Calu3 (cell line): Measurements from ENCODE around the gene NUP93. TPM values are rescaled to one million over a fixed set of nuclear protein-coding genes. Genes with fewer than 3 reads are reported as not detected.
A peak's percentile ranks its signal among the peaks of the same experiment; 100 is the strongest.
"Not testable (repeated sequence)": the region's sequence is repeated elsewhere in the genome, so short reads cannot be mapped to it uniquely, and the experiment has no call there.

Source experiments
- BruUV-seq: library from RNA; stranded (reverse); fragments of 400-500 nt; replicated peaks from 2 replicates; lab custom pipeline; 2021; lab: Mats Ljungman, UMichigan
- CTCF ChIA-PET: fragments of 300-600 bp; sonication (Branson Sonifier 250); formaldehyde crosslinking; loops from one replicate; lab custom pipeline; 2022; ENCODE audit warnings: antibody characterized with exemption; lab: Charles Lee
- DNase-seq: peaks from one replicate; pipeline ENCODE4 v3.0.0; 2022
- H3K27ac Mint-ChIP-seq: one replicate; pipeline ENCODE4 v1.8.0; 2022; ENCODE audit warnings: mixed read lengths; ENCODE audit not compliant: unreplicated experiment
- H3K27me3 Mint-ChIP-seq: one replicate; pipeline ENCODE4 v1.8.0; 2022; ENCODE audit warnings: mixed read lengths; ENCODE audit not compliant: unreplicated experiment
- H3K36me3 Mint-ChIP-seq: one replicate; pipeline ENCODE4 v1.8.0; 2022; ENCODE audit warnings: mild to moderate bottlenecking, moderate library complexity, mixed read lengths; ENCODE audit not compliant: insufficient read depth, unreplicated experiment
- H3K4me1 Mint-ChIP-seq: one replicate; pipeline ENCODE4 v1.8.0; 2022; ENCODE audit warnings: mild to moderate bottlenecking, low read depth, mixed read lengths; ENCODE audit not compliant: unreplicated experiment
- H3K4me3 Mint-ChIP-seq: one replicate; pipeline ENCODE4 v1.8.0; 2022; ENCODE audit warnings: mild to moderate bottlenecking, low read depth, moderate library complexity, mixed read lengths; ENCODE audit not compliant: unreplicated experiment
- H3K9me3 Mint-ChIP-seq: one replicate; pipeline ENCODE4 v1.8.0; 2022; ENCODE audit warnings: low read depth, mixed read lengths; ENCODE audit not compliant: unreplicated experiment
- intact Hi-C: fragments of 100-400 bp; cut with micrococcal nuclease; formaldehyde crosslinking; loops from one replicate; pipeline ENCODE4 v1.10.0; 2022; ENCODE audit not compliant: unreplicated experiment
- total RNA-seq: library from RNA; stranded (reverse); gene quantifications from 2 replicates; pipeline ENCODE4 v1.2.3, GENCODE V29; 2022
- TF ChIP-seq, protein P1 (sequence below): fragments of 200-600 bp; IDR thresholded peaks from one replicate; pipeline ENCODE4 v1.8.0; 2022; ENCODE audit warnings: antibody characterized with exemption; ENCODE audit not compliant: unreplicated experiment

The NUP93 gene
- total RNA-seq, 1 experiment from 2014 or later, result 120 TPM

DNA sequence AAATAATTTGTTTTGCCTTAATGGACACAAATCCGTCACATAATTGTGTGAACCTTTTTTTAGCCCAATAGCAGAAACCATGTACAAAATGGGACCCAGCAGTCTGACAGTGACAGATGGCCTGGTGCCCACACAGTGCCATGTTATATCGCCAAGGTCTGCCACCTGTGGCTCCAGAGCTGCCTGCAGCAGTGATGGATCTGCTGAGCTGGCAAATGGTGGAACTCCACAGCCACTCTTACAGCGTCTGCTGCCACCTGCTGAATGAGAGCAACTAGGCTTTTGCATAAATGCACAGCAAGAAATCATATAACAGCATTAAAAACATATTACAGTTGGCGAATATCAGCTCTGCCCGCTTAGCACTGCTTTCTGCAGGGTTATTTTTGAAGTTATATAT, 59.4 kb downstream of the NUP93 start:
- Mint-ChIP-seq H3K36me3 (no peaks in the 10 kb centered on the region), H3K4me3 (no peak overlapping the region), H3K4me1 (peaks cover 11% of the 10 kb centered on the region), H3K9me3 (no peaks in the 10 kb centered on the region), H3K27me3 (no peaks in the 10 kb centered on the region), H3K27ac (no peak overlapping the region)
- peak; percentile 59 for DNase-seq
- intact Hi-C loops, result loop anchor here (10.0 kb wide), 1 partner anchor 275 kb away; no protein-coding TSS in a partner anchor
- TF ChIP-seq, protein P1, sequence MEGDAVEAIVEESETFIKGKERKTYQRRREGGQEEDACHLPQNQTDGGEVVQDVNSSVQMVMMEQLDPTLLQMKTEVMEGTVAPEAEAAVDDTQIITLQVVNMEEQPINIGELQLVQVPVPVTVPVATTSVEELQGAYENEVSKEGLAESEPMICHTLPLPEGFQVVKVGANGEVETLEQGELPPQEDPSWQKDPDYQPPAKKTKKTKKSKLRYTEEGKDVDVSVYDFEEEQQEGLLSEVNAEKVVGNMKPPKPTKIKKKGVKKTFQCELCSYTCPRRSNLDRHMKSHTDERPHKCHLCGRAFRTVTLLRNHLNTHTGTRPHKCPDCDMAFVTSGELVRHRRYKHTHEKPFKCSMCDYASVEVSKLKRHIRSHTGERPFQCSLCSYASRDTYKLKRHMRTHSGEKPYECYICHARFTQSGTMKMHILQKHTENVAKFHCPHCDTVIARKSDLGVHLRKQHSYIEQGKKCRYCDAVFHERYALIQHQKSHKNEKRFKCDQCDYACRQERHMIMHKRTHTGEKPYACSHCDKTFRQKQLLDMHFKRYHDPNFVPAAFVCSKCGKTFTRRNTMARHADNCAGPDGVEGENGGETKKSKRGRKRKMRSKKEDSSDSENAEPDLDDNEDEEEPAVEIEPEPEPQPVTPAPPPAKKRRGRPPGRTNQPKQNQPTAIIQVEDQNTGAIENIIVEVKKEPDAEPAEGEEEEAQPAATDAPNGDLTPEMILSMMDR, result no peak
- no TSS peak for BruUV-seq
- CTCF ChIA-PET, result interaction anchor here (1.1 kb wide), 1 partner anchor 87 kb away, joined by 5 read pairs; no protein-coding TSS in a partner anchor

DNA sequence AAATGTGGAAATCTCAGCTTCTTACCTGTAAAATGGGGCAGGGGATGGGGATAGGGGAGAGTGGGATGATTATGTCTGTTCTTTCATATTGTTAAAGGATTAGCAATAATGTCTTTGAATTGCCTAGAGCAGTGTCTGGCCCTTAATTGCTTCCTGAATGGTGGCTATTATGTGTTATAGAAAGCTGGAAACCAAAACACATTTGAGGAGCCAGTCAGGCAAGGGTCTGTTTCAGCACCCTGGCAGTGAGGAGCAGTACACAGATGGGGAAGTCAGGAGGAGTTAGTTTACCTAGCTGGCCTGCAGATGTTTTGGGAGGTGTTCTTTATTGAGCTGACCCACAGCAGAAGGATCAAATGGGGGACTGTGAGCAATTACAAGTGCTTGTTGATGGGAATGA, 63.0 kb downstream of the NUP93 start:
- Mint-ChIP-seq H3K4me1 (peaks cover 11% of the 10 kb centered on the region), H3K9me3 (no peaks in the 10 kb centered on the region), H3K27me3 (no peaks in the 10 kb centered on the region), H3K4me3 (no peak overlapping the region), H3K36me3 (no peaks in the 10 kb centered on the region), H3K27ac (no peak overlapping the region)
- CTCF ChIA-PET, result interaction anchor here (0.6 to 1.1 kb wide), 4 partner anchors 28 to 198 kb away, joined by 3 to 7 read pairs (median 4); no protein-coding TSS in a partner anchor
- BruUV-seq, result no TSS peak
- intact Hi-C loops, result no loop called here
- no peak for DNase-seq
- TF ChIP-seq, protein P1, result no peak

DNA sequence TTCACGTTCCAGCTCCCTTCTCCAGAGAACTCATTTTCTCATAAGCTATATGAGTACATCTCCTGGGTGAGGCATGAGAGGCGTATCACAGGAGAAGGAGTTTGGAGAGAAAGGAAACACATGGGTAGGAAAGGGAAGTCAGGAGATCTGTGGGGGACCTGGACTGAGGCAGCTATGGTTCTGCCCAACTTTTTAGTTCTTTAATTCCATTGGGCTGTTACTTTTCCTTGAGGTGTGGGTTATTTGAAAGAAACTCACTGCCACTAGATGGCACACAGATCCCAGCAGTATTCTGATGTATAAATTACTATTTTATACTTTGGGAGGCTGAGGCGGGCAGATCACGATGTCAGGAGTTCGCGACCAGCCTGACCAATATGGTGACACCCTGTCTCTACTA, 63.6 kb downstream of the NUP93 start:
- TF ChIP-seq, protein P1, result no peak
- H3K4me1 Mint-ChIP-seq, result peaks cover 11% of the 10 kb centered on the region
- CTCF ChIA-PET, result interaction anchor here (0.7 to 1.1 kb wide), 3 partner anchors 28 to 92 kb away, joined by 3 to 7 read pairs (median 5); no protein-coding TSS in a partner anchor
- H3K27ac Mint-ChIP-seq, result no peak overlapping the region
- H3K9me3 Mint-ChIP-seq, result no peaks in the 10 kb centered on the region
- DNase-seq, result no peak
- intact Hi-C loops, result no loop called here
- H3K36me3 Mint-ChIP-seq, result no peaks in the 10 kb centered on the region
- no peaks in the 10 kb centered on the region for H3K27me3 Mint-ChIP-seq
- no peak overlapping the region for H3K4me3 Mint-ChIP-seq
- BruUV-seq, result no TSS peak

DNA sequence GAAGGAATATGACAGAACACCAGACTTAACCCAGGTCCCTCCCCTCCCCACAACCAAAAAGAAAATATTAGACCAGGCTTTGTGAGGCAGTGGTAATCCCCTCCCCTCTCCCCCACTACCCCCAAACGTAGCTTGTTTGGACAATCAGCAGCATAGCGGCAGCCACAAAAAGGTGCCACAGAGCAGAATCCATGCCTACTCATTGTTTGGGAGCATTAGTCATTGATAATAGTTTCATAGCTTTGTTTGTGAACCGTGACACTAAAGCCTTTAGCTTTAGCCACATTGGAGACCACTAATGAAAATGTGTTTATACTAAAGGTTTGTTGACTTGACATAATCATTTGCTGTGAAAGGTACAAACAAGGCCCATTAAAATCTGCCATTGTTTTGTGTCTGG, 65.1 kb downstream of the NUP93 start:
- H3K4me1 Mint-ChIP-seq, result peaks cover 11% of the 10 kb centered on the region

DNA sequence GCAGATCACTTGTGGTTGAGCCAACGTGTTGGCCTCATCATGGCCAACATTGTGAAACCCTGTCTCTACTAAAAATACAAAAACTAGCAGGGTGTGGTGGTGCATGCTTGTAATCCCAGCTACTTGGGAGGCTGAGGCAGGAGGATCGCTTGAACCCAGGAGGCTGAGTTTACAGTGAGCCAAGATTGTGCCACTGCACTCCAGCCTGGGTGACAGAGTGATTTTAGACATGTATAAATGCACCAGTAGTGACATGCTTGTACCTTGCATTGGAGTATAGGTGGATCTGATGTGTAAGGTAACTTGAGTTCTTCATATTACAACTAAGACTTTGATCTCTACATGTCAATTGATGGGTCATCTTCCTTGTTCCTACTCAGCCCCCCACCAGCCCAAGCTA, 67.1 kb downstream of the NUP93 start:
- DNase-seq, H3K9me3 Mint-ChIP-seq, H3K27ac Mint-ChIP-seq, CTCF ChIA-PET, intact Hi-C loops, H3K36me3 Mint-ChIP-seq, BruUV-seq, H3K4me3 Mint-ChIP-seq, H3K27me3 Mint-ChIP-seq: not testable (repeated sequence)
- peaks cover 11% of the 10 kb centered on the region for H3K4me1 Mint-ChIP-seq

More for the DNA sequence above, 65.1 kb downstream of the NUP93 start:
- no peaks in the 10 kb centered on the region for H3K36me3 Mint-ChIP-seq
- BruUV-seq, result no TSS peak
- TF ChIP-seq, protein P1, result no peak
- no peak for DNase-seq
- no peak overlapping the region for H3K27ac Mint-ChIP-seq
- intact Hi-C loops, result no loop called here
- H3K27me3 Mint-ChIP-seq, result no peaks in the 10 kb centered on the region
- CTCF ChIA-PET, result no interaction called here
- H3K9me3 Mint-ChIP-seq, result no peaks in the 10 kb centered on the region
- no peak overlapping the region for H3K4me3 Mint-ChIP-seq
